RCC 7860 (cell line): ENCODE results near the gene MAPK9.

ENCODE experiments used
- DNase-seq: peaks from one replicate; pipeline ENCODE4 v3.0.0-alpha.2; 2015; ENCODE audit warnings: low spot score
- FAIRE-seq: peaks from 2 replicates; lab custom pipeline; 2012; peaks lifted over from hg19 to GRCh38; lab: Jason Lieb, UNC

Gene MAPK9

GRCh38 chr5:180297587-180298282, 5.9 kb upstream of the MAPK9 start:
- no peak for DNase-seq
- no peak for FAIRE-seq

GRCh38 chr5:180296771-180297170, 4.9 kb upstream of the MAPK9 start:
- DNase-seq = no peak
- no peak for FAIRE-seq

- FAIRE-seq (no peak), DNase-seq (no peak)
These were observed 3.2 kb upstream of the MAPK9 start for GRCh38 chr5:180294913-180295555.

- DNase-seq (no peak), FAIRE-seq (no peak)
These were observed 2.5 kb upstream of the MAPK9 start for GRCh38 chr5:180294411-180294810.

- no peak for DNase-seq
These were observed 496 bp downstream of the MAPK9 start for GRCh38 chr5:180291234-180291940.

GRCh38 chr5:180290568-180291233, 1.2 kb downstream of the MAPK9 start:
- no peak for FAIRE-seq
- DNase-seq = no peak

More at GRCh38 chr5:180291234-180291940, 496 bp downstream of the MAPK9 start:
- no peak for FAIRE-seq

- FAIRE-seq = no peak
- no peak for DNase-seq
These were observed 1.9 kb downstream of the MAPK9 start for GRCh38 chr5:180289966-180290365.

- DNase-seq (no peak), FAIRE-seq (no peak)
These were observed 2.5 kb downstream of the MAPK9 start for GRCh38 chr5:180289433-180289832.

GRCh38 chr5:180287868-180288267, 4.0 kb downstream of the MAPK9 start:
- FAIRE-seq (no peak), DNase-seq (no peak)

GRCh38 chr5:180287404-180287803, 4.5 kb downstream of the MAPK9 start:
- FAIRE-seq (no peak), DNase-seq (no peak)

- FAIRE-seq (no peak), DNase-seq (no peak)
These were observed 7.7 kb downstream of the MAPK9 start for GRCh38 chr5:180284149-180284548.

- DNase-seq (no peak), FAIRE-seq (no peak)
These were observed 8.8 kb downstream of the MAPK9 start for GRCh38 chr5:180283026-180283615.

- FAIRE-seq = no peak
- DNase-seq = no peak
These were observed 9.6 kb downstream of the MAPK9 start for GRCh38 chr5:180282281-180282680.

- DNase-seq (no peak), FAIRE-seq (no peak)
These were observed 10.2 kb downstream of the MAPK9 start for GRCh38 chr5:180281706-180282105.

- no peak for DNase-seq
- no peak for FAIRE-seq
These were observed 17.2 kb downstream of the MAPK9 start for GRCh38 chr5:180274695-180275094.

- no peak for FAIRE-seq
- no peak for DNase-seq
These were observed 20.7 kb downstream of the MAPK9 start for GRCh38 chr5:180271221-180271620.

- FAIRE-seq = no peak
- peak; percentile 53 for DNase-seq
These were observed 32.6 kb downstream of the MAPK9 start for GRCh38 chr5:180259260-180259611.

- FAIRE-seq = no peak
- DNase-seq = no peak
These were observed 38.7 kb downstream of the MAPK9 start for GRCh38 chr5:180253036-180253824.

GRCh38 chr5:180251887-180252286, 40.0 kb downstream of the MAPK9 start:
- no peak for FAIRE-seq
- DNase-seq = no peak

- no peak for FAIRE-seq
- no peak for DNase-seq
These were observed 40.7 kb downstream of the MAPK9 start for GRCh38 chr5:180251141-180251540.
